Dedifferentiated amniotic fluid mesenchymal stem cell (primary cell): ENCODE measurements around the gene TMUB1.
"Not testable (repeated sequence)": the region's sequence is repeated elsewhere in the genome, so short reads cannot be mapped to it uniquely, and the experiment has no call there.

Experiments used
- DNase-seq: peaks from one replicate; pipeline ENCODE4 v3.0.0-alpha.2; 2016; ENCODE audit errors: extremely low spot score

The TMUB1 gene

GRCh38 chr7:151053096-151053495 is 30.2 kb downstream of the TMUB1 start:
- no peak for DNase-seq

GRCh38 chr7:151051108-151051507 is 32.2 kb downstream of the TMUB1 start:
- peak; percentile 24 for DNase-seq

- DNase-seq, result no peak
Measured at GRCh38 chr7:151048911-151049463, 34.3 kb downstream of the TMUB1 start.

GRCh38 chr7:151047976-151048815 is 35.1 kb downstream of the TMUB1 start, which contains the start of gene ASIC3:
TSS of gene ASIC3 (plus strand) at chr7:151048531. CDS start at chr7:151048886, 355 bp downstream.
- no peak for DNase-seq

- DNase-seq, result peak; percentile 67
Measured at GRCh38 chr7:151046603-151047573, 36.4 kb downstream of the TMUB1 start.

GRCh38 chr7:151045967-151046366 is 37.3 kb downstream of the TMUB1 start:
- DNase-seq, result no peak

- DNase-seq, result no peak
Measured at GRCh38 chr7:151045262-151045661, 38.0 kb downstream of the TMUB1 start.

GRCh38 chr7:151043959-151044358 is 39.3 kb downstream of the TMUB1 start:
- no peak for DNase-seq

GRCh38 chr7:151043449-151043848 is 39.8 kb downstream of the TMUB1 start:
- DNase-seq, result not testable (repeated sequence)

GRCh38 chr7:151040616-151041375 is 42.5 kb downstream of the TMUB1 start:
- no peak for DNase-seq

- DNase-seq, result no peak
Measured at GRCh38 chr7:151039850-151040548, 43.3 kb downstream of the TMUB1 start.

- peak; percentile 55 for DNase-seq
Measured at GRCh38 chr7:151038951-151039849, 44.1 kb downstream of the TMUB1 start.

GRCh38 chr7:151035902-151036301 is 47.4 kb downstream of the TMUB1 start:
- no peak for DNase-seq

- no peak for DNase-seq
Measured at GRCh38 chr7:151035026-151035717, 48.1 kb downstream of the TMUB1 start.

GRCh38 chr7:151034312-151035025 is 48.8 kb downstream of the TMUB1 start:
- DNase-seq, result no peak

GRCh38 chr7:151033864-151034249 is 49.4 kb downstream of the TMUB1 start:
- DNase-seq, result no peak

GRCh38 chr7:151032936-151033863 is 50.1 kb downstream of the TMUB1 start:
- no peak for DNase-seq
